HepG2 (cell line): Measurements from ENCODE around the gene TMTC2.

ENCODE experiments used
- ATF6 ChIP-seq: sonication (generic); formaldehyde crosslinking; conservative IDR thresholded peaks from 2 replicates; pipeline ENCODE4 v1.4.0; 2020; ENCODE audit warnings: missing genetic modification reagents
- CEBPG ChIP-seq: IDR thresholded peaks from 2 replicates; pipeline ENCODE4 v1.6.1; 2016
- CTCF ChIP-seq: sonication (generic); formaldehyde crosslinking; IDR thresholded peaks from 2 replicates; pipeline ENCODE4 v1.5.0; 2020; ENCODE audit warnings: mild to moderate bottlenecking, missing genetic modification reagents, moderate library complexity
- EZH2 ChIP-seq: conservative IDR thresholded peaks from 2 replicates; pipeline ENCODE4 v1.6.1; 2012; ENCODE audit warnings: mild to moderate bottlenecking, low read depth, low read length, moderate library complexity
- IRF9 ChIP-seq: sonication (generic); formaldehyde crosslinking; IDR thresholded peaks from 2 replicates; pipeline ENCODE4 v1.8.0; 2022; ENCODE audit warnings: missing genetic modification reagents, mild to moderate bottlenecking, borderline replicate concordance
- JUND ChIP-seq: sonication (generic); formaldehyde crosslinking; IDR thresholded peaks from 2 replicates; pipeline ENCODE4 v1.8.0; 2022; ENCODE audit warnings: mild to moderate bottlenecking, missing genetic modification reagents
- MYC ChIP-seq: sonication (generic); formaldehyde crosslinking; IDR thresholded peaks from 2 replicates; pipeline ENCODE4 v1.9.0; 2021; ENCODE audit warnings: missing genetic modification reagents, borderline replicate concordance
- POLR2AphosphoS2 ChIP-seq: IDR thresholded peaks from 2 replicates; pipeline ENCODE4 v1.6.1; 2011; ENCODE audit warnings: low read depth, low read length, improper control_type of control experiment
- ZNF317 ChIP-seq: sonication (generic); formaldehyde crosslinking; IDR thresholded peaks from 2 replicates; pipeline ENCODE4 v1.5.0; 2020; ENCODE audit warnings: mild to moderate bottlenecking, missing genetic modification reagents
- ZNF446 ChIP-seq: sonication (generic); formaldehyde crosslinking; IDR thresholded peaks from 2 replicates; pipeline ENCODE4 v1.5.0; 2020; ENCODE audit warnings: mild to moderate bottlenecking, missing genetic modification reagents
- ZNF839 ChIP-seq: sonication (generic); formaldehyde crosslinking; IDR thresholded peaks from 2 replicates; pipeline ENCODE4 v1.4.0; 2020; ENCODE audit warnings: missing genetic modification reagents, mild to moderate bottlenecking, borderline replicate concordance
- ZSCAN5A ChIP-seq: sonication (generic); formaldehyde crosslinking; IDR thresholded peaks from 2 replicates; pipeline ENCODE4 v1.8.0; 2022; ENCODE audit warnings: mild to moderate bottlenecking, missing genetic modification reagents, borderline replicate concordance

GRCh38 chr12:83010169-83010804 lies 323.6 kb downstream of the TMTC2 start:
- TF ChIP-seq ZNF446 (CRISPR knock-in tag): no peak
- TF ChIP-seq MYC (CRISPR knock-in tag): no peak
- no peak for TF ChIP-seq CTCF (CRISPR knock-in tag)
- no peak for TF ChIP-seq JUND (CRISPR knock-in tag)
- no peak for TF ChIP-seq CEBPG (CRISPR knock-in tag)
- TF ChIP-seq POLR2AphosphoS2: no peak
- TF ChIP-seq ATF6 (CRISPR knock-in tag): no peak
- TF ChIP-seq ZNF839 (CRISPR knock-in tag): no peak
- TF ChIP-seq ZNF317 (CRISPR knock-in tag): no peak
- no peak for TF ChIP-seq EZH2
- no peak for TF ChIP-seq IRF9
- no peak for TF ChIP-seq ZSCAN5A (CRISPR knock-in tag)
